Stimulated activated CD4-positive, alpha-beta T cell treated with anti-CD3 and anti-CD28 coated beads, Interleukin-2, amount 100 ng/mL, for 4 hours (primary cell): Measurements from ENCODE around the gene CALCR.

Experiments
- DNase-seq: peaks from one replicate; pipeline ENCODE4 v3.0.0-alpha.2; 2020; ENCODE audit warnings: low read depth

The CALCR gene

GRCh38 chr7:93448176-93448575 lies 126.3 kb downstream of the CALCR start:
- DNase-seq, result no peak

- no peak for DNase-seq
Observed at GRCh38 chr7:93447509-93447908, 127.0 kb downstream of the CALCR start.

- DNase-seq, result peak; percentile 0
Observed at GRCh38 chr7:93442478-93443224, 131.9 kb downstream of the CALCR start.

DNA sequence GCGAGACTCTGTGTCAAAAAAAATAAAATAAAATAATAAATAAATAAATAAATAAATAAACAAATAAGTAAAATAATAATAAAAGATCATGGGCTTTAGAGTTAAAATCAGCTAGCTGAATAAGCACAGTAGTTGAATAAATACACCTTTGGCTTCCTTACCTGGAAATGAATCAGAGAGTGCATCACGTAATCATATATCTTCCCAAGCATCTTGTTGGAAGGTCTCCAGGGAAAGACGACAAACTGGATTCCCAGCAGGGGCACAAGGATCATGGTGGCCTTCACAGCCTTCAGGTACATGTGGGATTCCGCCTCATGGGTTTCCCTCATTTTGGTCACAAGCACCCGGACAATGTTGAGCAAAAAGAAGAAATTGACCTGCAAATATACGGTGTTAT lies 138.7 kb downstream of the CALCR start:
- DNase-seq, result no peak

DNA sequence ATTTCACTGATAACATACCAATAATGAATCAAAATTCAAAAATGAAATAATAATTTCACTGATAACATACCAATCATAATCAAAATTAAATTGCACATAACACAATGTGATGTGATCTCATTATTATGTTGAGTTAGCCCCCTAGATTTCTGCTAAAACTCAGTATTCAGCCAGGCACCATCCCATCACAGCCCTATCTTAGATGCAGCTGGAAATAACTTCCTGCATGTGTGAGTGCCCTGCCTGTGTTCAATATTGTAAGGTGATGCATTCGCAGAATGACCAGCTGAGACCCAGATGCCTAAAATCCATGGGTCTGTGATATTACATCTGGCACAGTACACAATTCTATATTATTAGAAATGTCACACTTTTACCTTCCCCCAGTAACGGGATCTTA lies 142.4 kb downstream of the CALCR start:
- no peak for DNase-seq

- DNase-seq, result no peak
Observed at GRCh38 chr7:93430917-93431588, 143.5 kb downstream of the CALCR start.

DNA sequence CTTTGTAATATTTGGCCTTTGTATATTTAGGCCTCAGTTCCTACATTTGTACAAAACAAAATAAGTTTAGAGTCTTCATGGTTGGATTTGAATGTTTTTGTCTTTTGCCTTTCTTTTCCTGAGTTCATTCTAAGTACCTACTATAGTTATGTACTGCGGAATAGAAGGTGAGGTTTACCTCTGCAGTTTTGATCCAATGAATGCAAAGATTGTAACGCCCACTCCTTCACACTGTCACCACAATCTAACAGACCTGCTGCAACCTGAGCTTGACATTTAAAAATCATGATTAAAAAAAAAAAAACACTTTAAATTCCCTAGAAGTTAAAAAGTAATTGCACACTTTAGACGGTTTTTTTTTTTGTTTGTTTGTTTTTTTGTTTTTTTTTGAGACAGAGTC lies 145.0 kb downstream of the CALCR start:
- no peak for DNase-seq

DNA sequence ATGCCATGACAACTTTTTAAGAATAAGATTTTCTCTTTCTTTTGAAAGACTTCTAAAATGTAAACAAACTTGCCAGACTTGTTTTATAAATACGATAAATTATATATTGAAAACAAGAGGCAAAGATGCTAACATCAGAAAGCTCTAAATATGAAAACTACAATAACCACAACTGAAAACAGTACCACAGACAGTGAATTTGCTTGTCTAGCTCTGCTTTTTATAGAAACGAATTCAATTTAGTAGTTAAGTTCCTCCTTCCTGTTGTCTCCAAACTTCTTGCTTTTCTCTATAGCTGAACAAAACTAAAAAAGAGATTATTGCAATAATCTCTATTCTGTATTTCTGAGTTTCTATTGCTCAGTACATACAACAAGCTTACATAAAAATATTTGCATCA lies 147.4 kb downstream of the CALCR start:
- DNase-seq, result no peak

- DNase-seq, result no peak
Observed at GRCh38 chr7:93426155-93426696, 148.3 kb downstream of the CALCR start.

- DNase-seq, result no peak
Observed at GRCh38 chr7:93414574-93414973, 159.9 kb downstream of the CALCR start.

- no peak for DNase-seq
Observed at GRCh38 chr7:93409324-93409723, 165.2 kb downstream of the CALCR start.

DNA sequence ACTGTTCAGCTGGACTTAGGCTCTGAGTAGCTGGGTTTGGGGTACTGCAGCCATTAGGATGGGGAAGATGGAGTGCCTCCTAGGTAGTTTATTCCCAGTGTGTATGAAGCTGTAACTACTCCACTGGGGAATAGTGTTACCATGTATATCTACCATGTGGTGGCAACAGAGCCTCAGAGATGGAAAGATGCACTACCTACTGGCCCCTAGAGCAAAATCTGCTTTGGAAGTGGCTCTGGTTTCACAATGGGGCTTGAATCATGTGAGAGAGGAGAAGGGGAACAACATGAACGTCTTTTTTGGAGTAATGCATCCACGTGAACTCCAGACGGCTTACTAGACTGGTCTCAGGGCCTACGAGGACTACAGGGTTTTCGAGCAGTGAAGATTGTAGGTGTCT lies 167.3 kb downstream of the CALCR start:
- DNase-seq, result no peak

GRCh38 chr7:93402944-93403343 lies 171.6 kb downstream of the CALCR start:
- DNase-seq, result no peak

DNA sequence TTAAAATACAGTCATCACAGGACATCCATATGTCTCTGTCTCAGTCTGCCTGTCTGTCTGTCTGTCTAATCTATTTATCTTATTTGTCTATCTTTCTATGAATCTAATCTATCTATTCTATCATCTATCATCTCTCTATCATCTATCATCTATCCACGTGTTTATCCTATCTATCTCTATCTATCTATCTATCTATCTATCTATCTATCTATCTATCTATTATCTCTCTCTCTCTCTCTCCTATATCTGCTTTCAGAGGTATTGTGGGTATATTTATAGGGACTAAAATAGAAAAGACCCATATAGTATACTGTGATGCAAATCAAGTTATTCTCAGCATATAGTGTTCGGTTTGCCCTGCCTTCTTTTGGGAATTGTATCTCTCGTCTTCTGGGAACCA lies 174.9 kb downstream of the CALCR start:
- no peak for DNase-seq

DNA sequence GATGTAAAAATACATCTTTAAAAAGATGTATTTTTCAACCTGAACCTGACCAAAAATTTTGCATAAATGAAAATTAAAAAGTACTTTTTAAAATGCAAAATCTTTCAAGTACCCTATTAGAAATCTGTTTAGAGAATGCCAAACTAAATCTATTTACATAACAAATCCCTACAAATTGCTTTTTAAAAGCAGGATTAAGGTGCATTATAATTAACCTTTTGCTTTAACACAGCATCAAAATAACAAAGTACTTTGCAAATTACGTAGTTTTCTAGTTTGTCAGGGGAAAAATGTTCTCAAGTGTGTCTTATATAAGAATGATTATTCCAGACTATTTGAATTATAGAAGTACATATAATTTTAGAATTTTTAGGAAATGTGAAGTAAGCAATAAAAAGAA lies 181.5 kb downstream of the CALCR start:
- no peak for DNase-seq

GRCh38 chr7:93390660-93391059 lies 183.9 kb downstream of the CALCR start:
- no peak for DNase-seq

DNA sequence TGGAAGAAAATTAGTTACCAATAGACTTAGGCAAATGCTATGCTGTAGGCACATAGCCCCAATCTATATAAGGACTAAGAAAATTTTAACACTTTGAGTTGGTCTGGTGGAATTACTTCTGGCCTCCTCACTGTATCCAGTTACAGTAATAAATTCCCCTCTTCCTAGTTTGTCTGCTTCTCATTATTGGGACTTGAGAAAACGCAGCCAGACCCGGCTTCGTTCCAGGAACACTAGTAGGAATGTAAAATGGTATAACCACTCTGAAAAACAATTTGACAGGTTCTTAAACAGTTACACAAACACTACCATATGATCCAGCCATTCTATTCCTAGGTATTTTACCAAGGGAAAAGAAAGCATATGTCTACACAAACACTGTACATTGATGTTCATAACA lies 192.2 kb downstream of the CALCR start:
- no peak for DNase-seq

DNA sequence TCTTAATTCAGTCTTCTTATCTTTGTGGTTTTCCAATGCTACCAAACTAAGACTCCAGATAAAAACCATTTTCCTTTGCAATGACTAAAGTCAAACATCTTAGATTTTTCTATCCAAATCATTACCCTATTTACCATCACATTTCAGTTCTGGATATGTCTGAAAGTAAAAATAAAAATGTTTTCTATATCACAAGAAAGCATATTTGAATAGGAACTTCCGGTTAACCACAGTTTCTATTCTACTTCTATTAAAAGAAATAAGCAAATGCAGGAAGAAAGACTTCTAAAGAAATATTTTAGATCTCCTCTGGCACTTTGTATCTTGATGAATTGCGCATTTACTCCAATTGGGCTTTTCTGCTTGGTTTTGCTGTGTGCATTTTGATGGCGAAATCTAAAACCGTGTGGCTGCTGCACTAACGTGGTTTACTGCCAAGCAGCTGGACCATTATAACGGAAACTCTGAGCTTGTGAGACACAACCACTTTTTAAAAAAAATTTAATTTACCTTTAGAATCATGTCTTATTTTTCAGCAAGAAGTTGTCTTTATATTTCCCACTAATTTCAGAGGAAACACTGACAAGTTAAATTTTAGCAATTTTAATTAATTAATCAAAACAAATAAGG lies 196.3 kb downstream of the CALCR start:
- no peak for DNase-seq

- no peak for DNase-seq
Observed at GRCh38 chr7:93375603-93376002, 198.9 kb downstream of the CALCR start.
